ENCODE measurements around the gene CACNA2D3. TPM values are rescaled to one million over a fixed set of nuclear protein-coding genes. Genes with fewer than 3 reads are reported as not detected.

The CACNA2D3 gene
- total RNA-seq, 1 donor from 2014 or later, result 4.7 TPM

DNA sequence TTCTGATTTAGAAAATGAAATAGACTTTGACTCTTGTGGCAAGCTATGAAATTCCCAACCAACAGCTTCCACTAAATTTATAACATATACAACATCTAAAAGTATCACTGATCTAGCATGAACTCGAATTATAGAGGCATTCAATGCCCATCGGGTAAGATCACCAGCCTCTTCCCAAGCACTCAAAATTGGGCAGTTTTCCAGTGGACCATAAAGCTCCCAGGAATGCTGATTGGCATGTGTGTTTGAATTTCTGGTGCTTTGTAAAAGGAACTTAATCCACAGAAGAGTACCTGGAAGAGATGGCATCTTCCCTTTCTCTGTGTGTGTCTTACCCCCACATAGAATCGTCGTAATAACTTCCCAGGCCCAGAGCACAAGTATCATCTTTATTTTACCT lies 795.5 kb downstream of the CACNA2D3 start:
- DNase-seq (ENCODE audit: low spot score), result no peak

DNA sequence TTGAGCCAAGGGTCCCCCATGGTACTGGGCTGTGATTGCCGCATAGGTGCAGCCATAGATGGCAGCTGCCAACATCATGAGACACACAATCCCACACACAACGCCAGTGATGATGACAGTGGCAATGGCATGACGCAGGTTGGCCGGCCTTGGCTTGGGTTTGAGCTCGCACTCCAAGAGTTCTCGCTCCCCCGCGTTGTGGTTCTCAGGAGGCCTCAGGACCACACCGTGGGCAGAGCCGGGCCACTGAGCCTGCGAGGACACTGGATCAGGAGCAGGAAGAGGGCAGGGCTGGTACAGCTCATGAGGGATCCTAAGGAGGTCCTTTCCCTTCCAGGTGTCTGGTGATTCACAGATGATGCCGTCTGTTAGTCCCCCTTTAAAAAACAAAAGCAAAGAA lies 796.2 kb downstream of the CACNA2D3 start:
- DNase-seq (ENCODE audit: low spot score), result no peak

- no peak for DNase-seq (ENCODE audit: low spot score)
Observed at GRCh38 chr3:54928046-54928770, 805.9 kb downstream of the CACNA2D3 start, which contains the start of gene LRTM1. LRTM1 (minus strand) TSS chr3:54928059; CDS start chr3:54927911, 148 bp downstream.

- DNase-seq (ENCODE audit: low spot score), result peak; percentile 18
Observed at GRCh38 chr3:54931182-54931581, 808.8 kb downstream of the CACNA2D3 start.

- DNase-seq (ENCODE audit: low spot score), result no peak
Observed at GRCh38 chr3:54932606-54933005, 810.3 kb downstream of the CACNA2D3 start.

GRCh38 chr3:54935869-54936268 lies 813.5 kb downstream of the CACNA2D3 start:
- DNase-seq (ENCODE audit: low spot score), result no peak

- DNase-seq (ENCODE audit: low spot score), result no peak
Observed at GRCh38 chr3:54936561-54936960, 814.2 kb downstream of the CACNA2D3 start.

- DNase-seq (ENCODE audit: low spot score), result no peak
Observed at GRCh38 chr3:54939557-54940300, 817.4 kb downstream of the CACNA2D3 start.

- DNase-seq (ENCODE audit: low spot score), result no peak
Observed at GRCh38 chr3:54940971-54941370, 818.6 kb downstream of the CACNA2D3 start.

GRCh38 chr3:54941690-54942362 lies 819.5 kb downstream of the CACNA2D3 start:
- no peak for DNase-seq (ENCODE audit: low spot score)

GRCh38 chr3:54949491-54950044 lies 827.2 kb downstream of the CACNA2D3 start:
- DNase-seq (ENCODE audit: low spot score), result no peak

DNA sequence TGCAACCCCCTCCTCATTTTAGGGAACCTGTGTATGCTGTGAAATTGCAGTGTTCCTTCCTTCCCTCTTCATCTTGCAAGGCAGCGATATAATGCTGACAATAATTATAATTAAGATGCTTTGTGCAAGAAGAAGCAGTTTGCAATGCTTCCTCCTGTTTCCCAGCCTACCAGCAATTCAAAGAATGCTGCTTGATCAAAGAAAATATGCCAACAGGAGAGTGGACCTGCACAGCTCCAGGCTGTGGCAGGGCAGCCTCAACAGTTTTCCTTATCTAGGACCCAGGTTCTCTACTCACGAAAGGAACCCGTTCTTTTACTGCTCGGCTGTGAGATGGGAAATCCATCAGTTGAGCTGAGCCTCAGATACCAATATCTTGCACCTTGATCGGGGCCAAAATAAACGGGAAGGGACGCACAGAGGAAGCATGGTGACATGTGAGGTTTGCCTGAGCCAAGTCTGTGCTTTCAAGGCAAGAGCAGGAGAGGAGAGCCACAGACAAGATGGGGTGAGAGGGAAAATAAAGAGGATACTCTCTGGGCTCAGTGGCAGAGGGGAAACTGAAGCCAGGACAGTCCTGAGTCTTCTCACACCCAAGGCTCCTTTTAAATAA lies 828.1 kb downstream of the CACNA2D3 start:
- no peak for DNase-seq (ENCODE audit: low spot score)

DNA sequence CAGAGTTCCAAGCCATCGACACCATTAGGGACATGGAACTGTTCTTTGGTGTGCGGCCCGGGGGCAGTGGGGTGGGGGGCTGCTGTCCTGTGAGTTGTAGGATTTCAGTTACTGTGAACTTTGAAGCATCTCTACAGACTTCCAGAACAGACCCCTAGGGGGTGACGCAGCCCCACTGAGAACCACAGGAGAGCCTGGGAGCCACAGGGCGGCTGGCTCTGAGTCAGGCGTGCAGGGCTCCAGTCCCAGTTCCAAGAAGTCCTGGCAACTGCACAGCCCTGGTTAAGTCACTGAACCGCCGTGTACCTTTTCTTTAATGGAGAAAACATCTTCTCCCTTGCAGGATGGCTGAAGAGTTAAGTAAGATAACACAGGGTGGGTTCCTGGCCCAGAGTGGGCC lies 829.1 kb downstream of the CACNA2D3 start:
- DNase-seq (ENCODE audit: low spot score), result peak; percentile 77

DNA sequence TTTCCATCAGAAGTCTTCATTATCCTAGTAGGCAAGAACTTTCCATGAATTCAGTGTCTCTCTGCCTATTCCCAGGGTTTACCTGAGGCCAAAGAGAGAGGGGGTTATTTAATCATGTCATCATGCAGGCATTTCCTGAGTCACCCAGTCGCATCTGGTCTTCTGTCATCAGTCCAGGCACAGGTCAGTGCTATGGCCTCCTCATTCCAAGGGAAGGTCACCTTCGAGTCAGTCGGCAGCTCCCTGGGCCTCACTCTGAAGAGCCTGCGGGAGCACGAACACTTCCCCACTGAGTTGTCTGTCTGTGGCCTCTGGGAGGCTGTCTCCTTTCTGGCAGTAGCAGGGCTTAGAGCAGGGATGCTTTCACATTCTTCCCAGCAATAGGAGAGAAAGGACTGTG lies 831.7 kb downstream of the CACNA2D3 start:
- DNase-seq (ENCODE audit: low spot score), result peak; percentile 16

DNA sequence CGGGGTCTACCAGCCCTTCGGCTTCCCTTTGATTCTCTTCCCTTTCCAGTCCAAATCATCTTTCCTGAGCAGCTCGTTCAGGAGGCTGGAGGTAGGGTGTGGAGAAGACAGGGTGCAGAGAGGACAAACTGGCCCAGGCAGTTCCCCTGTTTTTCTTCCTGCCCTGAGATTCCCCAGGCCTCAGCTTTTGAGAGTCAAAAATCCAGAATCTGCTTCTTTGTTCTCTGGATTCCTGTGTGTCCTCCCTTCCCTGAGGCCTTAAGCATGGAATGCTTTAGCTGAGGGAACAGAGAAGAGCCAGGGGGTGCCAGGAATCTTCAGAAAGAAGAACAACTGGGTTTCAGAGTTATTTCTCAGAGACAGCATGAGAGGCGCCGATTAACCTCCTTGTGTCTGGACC lies 832.2 kb downstream of the CACNA2D3 start:
- no peak for DNase-seq (ENCODE audit: low spot score)

- DNase-seq (ENCODE audit: low spot score), result no peak
Observed at GRCh38 chr3:54955496-54955895, 833.1 kb downstream of the CACNA2D3 start.

DNA sequence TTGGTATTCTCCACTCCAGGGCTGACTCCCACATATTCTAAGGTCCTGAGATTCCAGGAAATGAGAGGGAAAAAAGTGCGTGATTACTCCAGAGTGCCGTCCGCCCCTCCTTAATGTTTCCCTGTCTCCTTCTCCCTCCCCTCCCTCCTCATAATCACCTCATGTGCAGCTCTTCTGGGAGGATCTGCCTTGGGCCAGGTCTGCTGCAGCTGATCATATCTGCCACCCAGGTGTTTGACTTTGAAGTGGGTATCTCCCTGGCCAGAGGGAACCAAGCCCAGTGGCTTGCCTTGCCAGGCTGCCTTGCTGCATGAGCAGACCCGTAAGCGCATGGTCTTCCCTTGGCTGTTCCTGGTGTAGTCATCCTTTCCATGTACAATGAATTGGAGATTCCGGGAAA lies 833.6 kb downstream of the CACNA2D3 start:
- DNase-seq (ENCODE audit: low spot score), result no peak

DNA sequence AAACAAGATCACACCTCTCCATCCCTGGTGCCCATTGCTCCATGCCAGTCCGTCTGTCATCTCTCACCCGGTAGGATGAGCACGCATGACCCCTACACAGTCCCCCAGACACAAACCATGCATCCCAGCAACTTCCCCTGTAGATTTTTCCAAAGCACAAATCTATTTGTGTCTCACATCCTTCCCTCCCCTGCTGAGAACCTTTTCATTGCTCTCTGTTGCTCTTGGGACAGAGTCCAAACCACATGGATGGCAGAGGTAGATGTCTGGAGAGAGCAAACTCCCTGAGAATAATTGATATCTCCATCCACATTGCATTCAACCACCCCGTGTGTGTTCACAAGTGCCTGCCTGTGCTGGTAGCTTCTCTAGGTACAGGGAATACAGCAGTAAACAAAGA lies 835.4 kb downstream of the CACNA2D3 start:
- DNase-seq (ENCODE audit: low spot score), result no peak

DNA sequence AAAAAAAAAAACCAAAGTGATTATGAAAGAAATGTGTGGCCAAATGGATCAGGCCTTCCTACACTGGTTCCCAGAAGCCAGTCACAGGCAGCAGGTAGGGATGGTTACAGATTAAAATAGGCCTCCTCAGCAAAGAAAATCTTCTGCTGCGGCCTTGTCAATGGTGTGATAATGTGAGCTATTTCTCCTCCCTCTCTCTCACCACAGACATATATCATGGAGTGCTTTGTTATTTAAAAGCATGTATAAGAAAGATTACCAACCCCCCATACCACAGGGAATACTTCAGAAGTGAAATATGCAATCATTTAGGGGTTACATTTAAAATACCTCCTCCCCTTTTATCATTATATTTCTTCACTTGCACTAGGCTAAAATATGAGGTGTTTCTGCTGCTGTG lies 837.7 kb downstream of the CACNA2D3 start:
- no peak for DNase-seq (ENCODE audit: low spot score)

DNA sequence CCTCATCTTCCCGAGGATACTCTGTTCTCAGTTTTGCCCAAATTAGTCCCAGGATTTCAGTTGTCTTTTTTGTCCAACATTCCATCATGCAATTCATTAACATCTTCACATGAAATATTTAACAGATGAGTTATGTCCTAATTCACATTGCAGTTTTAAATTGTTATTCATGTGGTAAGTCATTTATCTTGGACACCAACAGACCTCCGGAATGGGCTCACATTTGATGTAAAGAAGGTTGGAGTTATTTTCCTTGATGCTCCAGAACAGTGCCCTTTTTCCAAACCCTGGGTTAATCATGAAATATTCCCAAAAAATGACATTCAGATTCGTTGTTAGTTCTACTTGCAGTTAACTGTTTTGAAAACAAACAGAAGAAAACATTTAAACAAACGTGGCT lies 838.3 kb downstream of the CACNA2D3 start:
- no peak for DNase-seq (ENCODE audit: low spot score)

DNA sequence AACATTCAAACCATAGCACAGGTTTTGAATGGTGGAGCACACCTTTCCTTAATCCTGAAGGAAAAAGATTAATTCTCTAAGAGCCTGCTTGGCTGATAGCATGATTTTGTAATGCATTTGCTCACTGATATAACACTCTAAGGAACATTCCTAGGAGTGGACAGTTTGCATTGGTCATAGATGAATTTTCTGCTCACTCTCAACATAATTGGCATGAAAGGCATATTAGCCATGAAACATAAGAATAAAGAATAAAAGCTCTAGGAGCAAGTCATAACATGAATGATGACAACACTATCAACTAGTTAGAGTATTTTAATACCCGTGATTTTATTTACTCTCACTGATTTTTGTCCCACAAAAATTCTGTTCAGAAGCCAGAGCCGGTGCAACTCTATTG lies 839.8 kb downstream of the CACNA2D3 start:
- DNase-seq (ENCODE audit: low spot score), result no peak

DNA sequence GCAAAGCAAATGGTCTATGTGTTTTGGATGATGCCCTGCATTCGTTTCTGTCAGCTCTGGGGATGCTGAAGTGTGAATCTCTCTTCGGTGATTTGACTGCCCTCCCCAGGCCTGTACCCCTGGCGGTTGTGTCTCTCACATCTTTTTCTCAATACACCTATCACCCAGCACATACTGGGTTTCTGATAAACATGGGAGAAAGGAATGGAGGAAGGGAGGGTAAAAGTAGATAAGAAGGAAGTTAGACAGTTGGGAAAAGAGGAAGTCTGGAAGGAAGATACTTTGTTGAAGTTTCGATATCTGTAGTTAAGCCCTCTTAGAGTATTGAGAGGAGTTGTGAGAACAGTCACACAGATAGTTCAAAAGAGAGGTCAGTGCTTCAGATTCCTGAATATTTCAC lies 841.3 kb downstream of the CACNA2D3 start:
- no peak for DNase-seq (ENCODE audit: low spot score)
